ENCODE data around the gene ELF5.

ELF5 gene

DNA sequence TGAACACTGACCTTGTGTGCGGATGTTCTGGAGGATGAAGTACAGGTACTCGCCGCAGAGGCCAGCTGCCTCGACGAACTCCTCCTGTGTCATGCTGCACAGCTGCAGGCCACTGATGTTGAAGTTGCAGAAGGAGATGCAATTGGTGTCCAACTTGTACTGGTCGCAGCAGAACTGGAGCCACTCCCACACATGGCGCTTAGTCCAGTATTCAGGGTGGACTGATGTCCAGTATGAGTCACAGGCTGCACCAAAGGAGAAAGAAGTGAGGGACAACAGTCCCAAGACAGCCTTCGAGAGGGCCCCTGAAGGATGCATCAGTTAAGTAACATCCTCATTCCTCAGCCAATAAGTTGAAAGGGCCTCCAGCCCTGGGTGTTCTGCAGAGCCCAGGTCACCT lies 20.1 kb downstream of the ELF5 start:
- no peak for DNase-seq (ENCODE audit: low spot score)

DNA sequence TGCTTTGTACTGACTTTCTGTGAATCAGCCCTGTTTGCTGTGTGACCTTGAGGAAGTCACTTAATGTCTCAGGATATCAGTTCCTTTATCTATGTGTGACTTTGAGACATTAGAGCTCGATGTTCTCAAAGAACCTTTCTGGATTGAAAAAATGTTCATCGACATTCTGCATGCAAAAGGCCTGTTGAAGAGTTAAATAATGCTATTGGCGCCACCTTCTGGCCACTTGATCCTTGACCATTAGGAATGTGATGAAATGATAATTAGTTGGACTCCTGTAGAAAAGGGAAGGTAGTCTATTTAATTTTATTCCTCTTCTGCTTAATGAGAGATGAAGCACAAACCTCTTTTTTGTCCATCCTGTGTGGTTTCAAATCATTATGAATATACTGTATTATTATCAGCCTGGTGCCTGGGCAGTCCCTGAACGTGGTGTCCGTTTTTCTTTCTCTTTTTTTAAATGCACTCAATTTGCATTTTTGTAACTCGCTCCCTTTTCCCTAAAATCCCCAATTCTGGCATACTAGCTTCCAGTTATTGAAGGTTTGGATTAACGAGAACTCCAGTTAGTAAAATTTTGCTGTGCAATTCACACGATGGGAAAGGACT lies 20.7 kb downstream of the ELF5 start:
- DNase-seq (ENCODE audit: low spot score): peak; percentile 64

DNA sequence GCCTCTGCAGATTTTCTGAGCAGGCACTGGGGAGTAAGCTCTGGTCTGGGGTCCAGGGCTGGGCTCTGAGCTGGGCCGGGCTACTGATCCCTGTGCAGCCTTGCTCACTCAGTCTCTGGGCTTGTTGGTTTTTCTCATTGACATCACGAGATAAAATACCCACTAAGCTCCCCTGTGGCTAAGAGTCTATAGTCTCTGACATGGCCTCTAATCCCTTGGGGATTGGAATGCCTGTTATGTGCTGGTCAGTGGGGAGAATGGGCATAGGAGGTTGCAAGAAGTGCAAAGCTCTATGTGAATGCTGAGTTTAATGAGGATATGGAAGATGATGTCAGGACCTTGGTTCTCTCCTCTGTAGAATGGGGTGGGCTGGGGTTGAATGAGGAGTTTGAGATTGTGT lies 23.3 kb downstream of the ELF5 start:
- no peak for DNase-seq (ENCODE audit: low spot score)

DNA sequence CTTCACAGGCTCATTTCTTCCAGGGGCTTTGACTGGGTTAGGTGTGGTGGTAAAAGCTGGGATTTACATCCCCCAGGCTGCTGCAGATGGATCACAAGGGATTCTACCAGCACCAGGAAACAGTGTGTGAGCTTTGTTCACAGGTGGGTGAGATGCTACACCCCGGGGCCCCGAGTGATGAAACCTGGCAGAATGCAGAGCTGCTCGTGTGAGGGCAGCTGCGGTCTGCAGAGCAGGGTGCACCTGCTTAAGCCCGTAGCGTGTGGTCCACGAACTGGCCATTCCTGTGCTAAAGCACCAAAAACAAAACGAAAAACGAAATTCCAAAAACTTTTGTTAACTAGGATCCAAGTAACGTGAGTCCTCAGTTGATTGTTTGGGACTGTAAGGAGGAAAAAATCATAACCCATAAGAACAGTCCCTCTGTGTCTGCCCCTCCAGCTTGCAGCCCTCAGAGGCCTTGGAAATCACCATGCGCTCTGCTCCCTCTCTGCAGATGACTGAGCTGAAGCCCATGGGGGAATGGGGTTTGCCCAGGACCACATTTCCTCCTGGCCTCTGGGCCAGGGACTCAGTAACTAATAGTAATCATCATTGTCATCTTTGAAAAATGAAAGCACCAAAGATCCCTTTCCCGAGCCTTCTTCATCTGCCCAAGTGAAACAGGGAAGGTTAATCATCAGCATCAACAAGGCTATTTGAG lies 24.6 kb downstream of the ELF5 start:
- DNase-seq (ENCODE audit: low spot score): no peak

DNA sequence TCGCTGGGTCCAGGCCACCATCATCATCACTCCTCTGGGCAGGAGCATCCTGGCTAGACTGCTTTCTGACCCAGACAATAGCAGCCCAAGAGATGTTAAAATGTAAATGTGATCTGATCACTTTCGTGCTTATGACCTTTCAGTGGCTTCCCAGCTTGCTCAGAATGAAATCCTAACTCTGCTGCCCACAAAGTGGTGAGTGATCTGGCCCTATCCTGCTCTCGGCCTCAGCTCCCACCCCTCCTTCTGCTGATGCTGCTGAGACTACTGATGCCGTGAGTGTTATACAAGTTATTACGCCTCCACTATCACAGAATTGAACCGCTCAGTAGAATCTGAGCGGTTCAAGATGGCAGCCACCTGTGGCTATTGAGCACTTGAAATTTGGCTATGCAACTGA lies 26.2 kb downstream of the ELF5 start:
- DNase-seq (ENCODE audit: low spot score): no peak

DNA sequence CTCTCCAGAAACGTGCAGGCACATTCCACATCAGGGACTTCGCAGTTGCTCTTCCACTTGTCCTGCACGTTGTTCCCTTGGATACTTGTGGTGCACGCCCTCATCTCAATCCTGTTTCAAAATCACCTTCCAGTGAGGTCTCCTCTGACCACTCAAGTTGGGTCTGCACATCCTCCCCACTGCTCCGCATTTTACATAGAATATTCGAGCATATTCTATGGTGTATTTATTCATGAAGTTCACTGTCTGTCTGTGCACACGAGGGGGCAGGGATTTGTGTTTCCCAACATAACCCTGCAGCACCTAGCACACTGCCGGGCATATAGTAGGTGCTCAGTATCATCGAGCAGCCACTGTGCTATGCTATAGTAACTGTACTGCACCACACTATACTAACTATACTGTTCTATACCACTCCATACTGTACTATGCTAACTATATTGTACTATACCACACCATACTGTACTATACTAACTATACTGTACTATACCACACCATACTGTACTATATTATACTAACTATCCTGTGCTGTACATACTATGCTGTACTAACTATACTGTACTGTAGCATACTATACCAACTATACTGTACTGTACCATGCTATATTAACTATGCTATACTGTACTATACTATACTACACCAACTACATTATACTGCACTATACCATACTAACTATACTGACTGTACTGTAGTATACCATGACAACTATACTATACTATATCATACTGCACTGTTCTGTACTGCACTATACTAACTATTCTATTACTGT lies 30.3 kb downstream of the ELF5 start:
- DNase-seq (ENCODE audit: low spot score): no peak

DNA sequence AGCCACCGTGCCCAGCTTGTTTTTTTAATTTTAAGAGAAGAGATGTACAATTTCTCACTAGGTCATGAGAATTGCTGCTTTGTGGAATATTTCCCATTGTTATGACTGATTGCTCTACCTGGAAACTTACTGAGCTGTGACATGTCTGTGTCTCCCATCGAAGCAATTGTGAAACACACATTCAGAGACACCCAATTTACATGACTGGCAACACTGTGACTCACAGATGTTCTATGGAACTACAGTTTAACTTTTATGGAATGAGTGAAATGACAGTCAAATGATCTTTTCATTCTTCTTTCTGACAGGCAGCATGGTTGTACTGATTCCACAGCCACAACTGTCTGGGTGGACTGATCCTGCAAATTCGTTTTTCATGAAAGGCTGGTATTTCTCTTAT lies 32.3 kb downstream of the ELF5 start:
- no peak for DNase-seq (ENCODE audit: low spot score)

DNA sequence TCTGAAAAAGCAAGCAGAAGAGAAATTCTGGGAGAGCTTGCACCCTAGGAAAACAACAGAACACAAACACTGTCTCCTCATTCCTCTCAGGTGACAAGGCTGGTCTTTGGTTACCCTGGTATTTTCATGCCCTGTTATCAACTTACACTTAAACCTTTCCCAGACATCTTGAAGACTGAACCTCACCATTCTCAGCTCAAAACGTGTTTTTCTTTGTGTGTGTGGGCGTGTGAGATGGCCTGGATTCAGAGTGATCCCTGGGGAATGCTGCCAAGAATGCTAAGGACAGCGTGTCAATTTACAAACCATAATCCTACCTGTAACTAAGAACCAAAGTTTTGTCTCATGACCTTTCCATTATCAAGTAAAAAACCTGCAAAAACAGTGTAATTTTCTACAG lies 33.3 kb downstream of the ELF5 start:
- DNase-seq (ENCODE audit: low spot score): no peak

DNA sequence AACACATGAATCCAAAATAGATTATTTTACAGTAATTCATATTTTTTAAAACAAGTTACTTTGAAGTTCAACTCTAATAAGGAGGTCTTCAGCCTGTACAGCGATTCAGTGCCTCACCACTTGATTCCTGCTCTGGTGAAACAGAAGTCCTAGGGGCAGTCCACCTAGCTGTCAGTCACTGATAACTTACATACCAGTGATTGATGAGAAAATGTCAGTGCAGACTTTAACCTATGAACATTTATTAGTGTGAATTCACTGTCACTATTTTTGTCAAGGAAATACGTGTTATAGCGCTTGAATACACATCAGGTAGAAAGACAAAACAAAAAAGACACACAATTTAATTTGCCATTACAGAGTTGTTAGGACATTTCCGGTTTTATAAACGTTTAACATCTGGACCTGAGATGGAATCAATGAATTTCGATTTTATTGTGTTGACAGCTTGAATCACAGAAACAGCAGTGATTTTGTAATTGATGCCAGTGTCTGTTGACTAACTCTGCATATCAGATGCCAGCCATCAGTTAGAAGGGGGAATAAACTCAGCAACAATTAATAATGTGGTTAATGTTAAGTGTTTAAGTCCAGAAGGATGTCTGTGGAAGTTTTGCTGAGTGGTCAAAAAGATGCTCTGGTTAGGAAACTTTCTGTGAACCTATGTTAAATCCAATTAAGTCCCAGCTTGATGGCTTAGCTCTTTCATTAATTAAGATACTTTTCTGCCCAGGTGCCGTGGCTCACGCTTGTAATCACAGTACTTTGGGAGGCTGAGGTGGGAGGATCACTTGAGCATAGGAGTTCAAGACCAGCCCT lies 34.5 kb downstream of the ELF5 start:
- no peak for DNase-seq (ENCODE audit: low spot score)

DNA sequence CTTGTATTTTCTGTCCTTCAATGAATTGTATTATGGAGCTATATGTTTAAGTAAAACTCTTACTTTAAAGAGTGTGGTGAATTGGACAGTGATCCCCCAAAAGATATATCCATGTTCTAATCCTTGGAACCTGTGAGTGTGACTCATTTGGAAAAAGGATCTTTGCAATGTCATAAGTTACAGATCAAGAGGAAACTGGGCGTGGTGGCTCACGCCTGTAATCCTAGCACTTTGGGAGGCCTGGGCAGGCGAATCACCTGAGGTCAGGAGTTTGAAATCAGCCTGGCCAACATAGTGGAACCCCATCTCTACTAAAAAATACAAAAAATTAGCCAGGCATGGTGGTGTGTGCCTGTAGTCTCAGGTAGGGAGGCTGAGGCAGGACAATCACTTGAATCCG lies 36.7 kb downstream of the ELF5 start:
- DNase-seq (ENCODE audit: low spot score): no peak

DNA sequence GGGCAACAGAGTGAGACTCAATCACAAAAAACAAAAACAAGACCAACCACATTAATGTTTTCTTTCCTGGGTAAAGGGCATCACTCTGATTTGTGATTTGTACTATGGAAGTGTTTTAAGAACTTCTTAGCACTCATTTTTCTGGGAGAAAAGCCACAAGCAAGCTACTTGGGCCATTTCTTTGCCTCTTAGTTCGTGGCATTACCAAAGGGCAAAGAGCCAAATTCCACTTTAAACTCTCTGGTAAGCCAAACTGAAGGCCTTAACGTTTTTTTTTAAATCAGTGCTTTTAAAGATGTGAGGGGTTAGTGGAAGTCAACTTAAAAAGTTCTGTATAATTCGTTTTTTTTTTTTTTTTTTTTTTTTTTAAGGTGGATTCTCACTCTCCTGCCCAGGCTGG lies 37.9 kb downstream of the ELF5 start:
- no peak for DNase-seq (ENCODE audit: low spot score)

DNA sequence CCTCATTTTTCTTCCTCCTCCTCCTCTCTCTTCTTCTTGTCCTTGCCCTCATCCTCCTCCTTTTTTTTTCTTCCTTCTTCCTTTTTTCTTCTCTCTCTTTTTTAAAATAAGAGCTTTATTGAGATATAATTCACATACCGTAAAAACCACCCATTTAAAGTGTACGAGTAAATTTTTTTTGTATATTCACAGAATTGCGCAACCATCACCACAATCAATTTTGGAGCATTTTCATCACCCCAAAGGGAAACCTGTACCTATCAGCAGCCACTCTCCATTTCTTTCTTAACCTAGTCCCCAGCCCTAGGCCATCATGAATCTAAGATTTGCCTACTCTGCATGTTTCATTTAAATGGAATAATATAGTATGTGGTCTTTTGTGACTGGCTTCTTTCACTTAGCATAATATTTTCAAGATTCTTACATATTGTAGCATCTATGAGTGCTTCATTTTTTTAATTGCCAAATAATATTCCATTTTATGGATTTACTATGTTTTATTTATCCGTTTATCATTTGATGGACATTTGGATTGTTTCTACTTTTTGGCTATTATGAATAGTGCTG lies 39.9 kb downstream of the ELF5 start:
- no peak for DNase-seq (ENCODE audit: low spot score)

DNA sequence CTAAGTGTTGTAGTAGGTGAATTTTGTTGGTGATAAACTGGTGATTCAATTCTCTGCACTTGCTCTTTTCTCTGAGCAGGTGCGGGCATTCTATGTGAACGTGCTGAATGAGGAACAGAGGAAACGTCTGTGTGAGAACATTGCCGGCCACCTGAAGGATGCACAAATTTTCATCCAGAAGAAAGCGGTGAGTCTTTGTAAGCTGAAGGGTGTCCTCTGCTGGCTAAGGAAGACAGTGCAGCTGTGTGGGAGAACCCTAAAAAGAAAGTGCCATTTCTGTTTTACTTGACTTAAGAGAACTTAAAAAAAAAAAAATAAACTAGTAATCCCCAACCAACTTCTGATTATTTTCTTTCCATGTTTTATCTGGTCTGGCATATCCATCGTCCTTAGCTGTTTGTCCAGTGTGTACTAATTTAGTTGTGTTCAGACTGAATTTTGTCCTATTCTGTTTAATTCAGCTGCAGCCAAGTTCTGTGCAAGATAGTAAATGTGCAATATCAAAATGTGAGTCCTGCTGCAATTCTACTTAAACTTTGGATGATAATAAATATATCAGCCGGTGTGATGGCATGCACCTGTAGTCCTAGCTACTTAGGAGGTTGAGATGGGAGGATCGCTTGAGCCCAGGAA lies 45.3 kb downstream of the ELF5 start:
- DNase-seq (ENCODE audit: low spot score): no peak

DNA sequence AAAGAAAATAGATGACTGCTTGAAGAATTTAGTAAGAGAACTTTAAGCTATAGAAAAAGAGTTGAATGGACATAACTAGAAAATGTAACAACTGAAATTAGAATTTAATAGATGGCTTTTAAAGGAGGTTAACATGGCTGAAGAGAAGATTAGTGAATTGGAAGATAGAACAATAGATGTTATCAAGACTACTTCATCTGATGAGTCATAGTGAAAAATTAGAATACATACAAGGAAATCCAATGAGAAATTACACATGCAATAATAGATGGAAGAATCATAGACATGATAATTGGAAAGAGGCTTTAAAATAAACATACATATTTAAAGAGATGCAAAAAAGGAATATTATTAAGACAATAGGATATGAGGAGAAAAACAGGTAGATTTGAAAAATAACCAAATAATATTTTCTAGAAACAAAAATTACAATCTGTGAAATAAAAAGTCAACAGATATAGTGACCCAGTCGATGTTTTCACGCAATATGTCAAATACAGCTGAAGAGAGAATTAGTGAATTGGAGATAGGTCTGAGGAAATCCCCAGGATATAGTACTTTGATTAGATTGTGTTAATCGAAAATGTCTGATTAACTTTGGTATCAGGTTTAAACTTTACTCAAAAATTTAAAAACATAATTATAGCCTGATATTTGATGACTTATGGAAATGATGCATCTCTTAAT lies 46.6 kb downstream of the ELF5 start:
- no peak for DNase-seq (ENCODE audit: low spot score)

DNA sequence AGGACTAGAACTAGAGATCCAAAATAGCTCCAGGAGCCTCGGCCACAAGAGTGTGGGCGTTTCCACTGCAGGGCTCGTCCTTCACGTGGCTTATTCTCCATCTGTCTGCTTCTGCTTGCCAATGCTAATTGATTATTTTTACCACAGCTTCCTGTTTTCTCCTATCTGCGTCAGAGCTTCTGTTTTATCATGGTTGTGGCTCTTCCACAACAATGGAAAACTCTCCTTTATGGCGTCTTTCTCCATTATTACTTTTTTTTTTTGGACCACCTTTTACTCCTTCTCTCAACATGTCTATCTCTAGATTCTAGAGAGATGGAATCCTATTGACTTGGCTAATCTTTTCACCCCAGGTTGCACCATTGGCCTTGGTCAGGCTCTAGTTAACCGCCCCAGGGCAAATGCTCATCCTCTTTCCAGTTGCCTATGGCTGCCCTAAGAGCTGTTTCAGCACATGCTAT lies 49.0 kb downstream of the ELF5 start:
- no peak for DNase-seq (ENCODE audit: low spot score)

DNA sequence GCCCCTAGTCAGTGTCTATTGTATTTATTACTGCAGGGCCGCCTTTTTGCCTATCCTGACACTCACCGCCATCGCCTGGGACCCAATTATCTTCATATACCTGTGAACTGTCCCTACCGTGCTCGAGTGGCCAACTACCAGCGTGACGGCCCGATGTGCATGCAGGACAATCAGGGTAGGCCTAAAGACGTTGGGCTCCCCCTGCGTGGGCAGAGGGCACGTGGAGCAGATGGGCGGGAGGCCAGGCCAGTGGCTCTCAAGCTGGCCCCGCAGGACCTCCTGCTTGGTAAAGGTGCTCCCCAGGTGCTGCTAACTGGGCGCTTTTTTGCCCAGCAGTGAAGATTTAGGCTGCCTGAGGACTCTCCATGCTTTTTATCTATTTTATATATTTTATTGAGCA lies 52.4 kb downstream of the ELF5 start:
- no peak for DNase-seq (ENCODE audit: low spot score)

DNA sequence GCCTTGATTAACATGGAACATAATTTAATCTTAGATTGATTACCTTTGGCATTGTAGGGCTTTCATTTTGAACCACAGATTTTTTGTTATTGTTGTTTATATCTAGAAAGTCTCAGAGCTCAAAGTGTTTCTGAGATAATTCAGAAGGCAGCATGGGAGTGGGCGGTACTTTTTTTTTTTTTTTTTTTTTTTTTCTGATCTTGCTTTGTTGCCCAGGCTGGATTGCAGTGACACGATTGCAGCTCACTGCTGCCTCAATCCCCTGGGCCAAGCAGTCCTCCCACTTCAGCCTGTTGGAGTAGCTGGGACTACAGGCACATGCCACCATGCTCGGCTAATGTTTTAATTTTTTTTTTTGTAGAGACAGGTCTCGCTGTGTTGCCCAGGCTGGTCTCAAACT lies 53.3 kb downstream of the ELF5 start:
- no peak for DNase-seq (ENCODE audit: low spot score)

DNA sequence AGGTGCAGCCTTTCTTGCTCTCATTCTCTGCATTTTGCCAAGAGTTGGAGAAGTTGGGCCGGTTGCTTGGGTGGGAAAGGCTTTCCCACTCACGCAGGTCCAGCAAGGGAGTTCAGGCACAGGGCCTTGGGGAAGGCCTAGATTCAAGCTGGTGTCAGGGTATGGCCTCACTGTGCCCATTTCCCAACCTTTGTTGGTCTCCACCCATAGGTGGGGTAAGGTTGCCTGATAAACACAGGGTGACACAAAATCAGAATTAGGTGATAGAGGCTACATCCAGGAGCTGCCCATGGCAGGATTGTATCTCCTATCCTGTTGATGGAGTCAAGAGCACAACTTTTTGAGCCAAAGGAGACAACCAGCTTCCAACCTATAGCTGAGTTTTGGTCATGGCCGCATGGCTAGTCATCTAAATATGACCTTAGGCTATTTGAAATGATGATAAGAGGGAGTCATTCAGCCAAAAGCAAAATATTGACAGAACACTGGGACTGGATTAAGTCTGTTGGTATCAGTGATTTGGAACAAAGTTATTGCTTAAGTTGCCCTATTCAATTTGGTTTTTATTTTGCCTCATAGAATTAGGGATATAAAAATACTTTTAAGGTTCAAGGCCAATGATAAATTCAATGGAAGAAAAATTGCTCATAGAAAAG lies 54.0 kb downstream of the ELF5 start:
- no peak for DNase-seq (ENCODE audit: low spot score)

DNA sequence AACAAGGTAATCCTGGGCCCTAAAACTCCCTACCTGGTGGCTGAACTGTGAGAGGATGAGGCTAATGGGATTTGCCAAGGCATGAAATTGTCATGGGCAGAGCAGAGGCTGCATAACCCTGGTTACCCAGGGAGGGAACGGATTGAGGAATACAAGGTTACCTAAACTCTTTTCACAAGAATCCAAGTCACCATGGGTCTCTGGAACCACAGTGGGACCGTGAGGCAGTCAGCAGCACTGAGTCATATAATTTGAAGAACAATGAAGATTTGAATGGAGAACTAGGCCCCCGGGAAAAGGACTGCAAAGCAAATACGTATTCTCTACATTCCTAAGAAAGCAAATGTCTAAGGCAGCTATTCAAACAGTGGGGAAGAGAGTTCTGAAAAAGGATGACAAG lies 55.1 kb downstream of the ELF5 start:
- DNase-seq (ENCODE audit: low spot score): no peak

DNA sequence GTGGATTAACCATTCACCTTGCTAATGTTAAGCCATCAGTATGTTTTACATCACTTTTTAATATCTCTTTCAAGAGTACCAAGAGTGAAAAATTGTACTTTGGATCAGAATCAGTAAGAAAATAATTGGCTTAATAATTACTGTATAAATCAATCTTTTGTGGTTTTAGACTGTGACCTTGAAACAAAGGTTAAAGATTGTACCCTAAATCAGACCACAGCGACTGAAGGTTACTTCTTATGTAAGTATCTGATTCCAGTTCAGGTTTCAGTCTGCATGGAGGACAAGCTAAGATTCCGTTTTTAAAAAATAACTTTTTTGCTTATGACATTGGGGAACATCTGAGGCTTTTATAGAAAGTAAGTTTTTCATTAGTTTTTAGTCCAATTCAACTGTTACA lies 56.0 kb downstream of the ELF5 start:
- no peak for DNase-seq (ENCODE audit: low spot score)

Data from SK-N-DZ (cell line).